Measurements from ENCODE around the gene GJC1. TPM values are rescaled to one million over a fixed set of nuclear protein-coding genes. Genes with fewer than 3 reads are reported as not detected.

The GJC1 gene
- total RNA-seq, 1 experiment from 2014 or later = 15.4 TPM

- no peak for DNase-seq
- Histone ChIP-seq H3K36me3 (peaks cover 49% of the 10 kb centered on the region), H3K9me3 (no peaks in the 10 kb centered on the region), H3K27me3 (no peaks in the 10 kb centered on the region), H3K4me3 (no peak overlapping the region)
These were observed 19.9 kb upstream of the GJC1 start for GRCh38 chr17:44850025-44850424.

GRCh38 chr17:44848961-44849489 lies 18.9 kb upstream of the GJC1 start:
- H3K27me3 ChIP-seq = no peaks in the 10 kb centered on the region
- no peak overlapping the region for H3K4me3 ChIP-seq
- no peak for DNase-seq
- no peaks in the 10 kb centered on the region for H3K9me3 ChIP-seq
- peaks cover 41% of the 10 kb centered on the region for H3K36me3 ChIP-seq

DNA sequence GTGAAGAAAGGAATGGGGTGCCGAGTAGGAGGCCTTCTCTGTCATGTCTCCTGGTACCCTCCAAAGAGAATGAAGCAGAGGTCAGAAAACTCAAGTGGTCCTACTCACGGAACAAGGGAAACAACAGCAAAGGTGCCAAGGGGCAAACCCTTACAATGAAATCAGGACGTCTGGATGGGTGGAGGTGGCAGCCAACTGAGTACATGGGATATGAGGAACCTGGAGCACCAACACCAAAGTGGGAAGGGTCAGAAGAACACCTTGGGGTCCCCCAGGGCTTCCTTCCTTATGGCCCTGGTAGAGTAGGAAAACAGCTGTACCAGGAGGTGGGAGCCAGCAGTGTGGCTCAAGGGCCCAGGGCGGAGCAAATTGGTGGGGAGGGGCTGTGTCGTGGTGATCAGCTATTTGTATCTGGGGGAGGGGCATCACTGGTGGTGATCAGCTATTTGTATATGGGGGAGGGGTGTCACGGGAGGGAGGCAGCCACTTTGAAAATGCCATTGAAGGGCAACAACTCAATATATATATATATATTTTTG lies 18.2 kb upstream of the GJC1 start:
- no peaks in the 10 kb centered on the region for H3K9me3 ChIP-seq
- H3K27me3 ChIP-seq = no peaks in the 10 kb centered on the region
- no peak overlapping the region for H3K4me3 ChIP-seq
- peaks cover 36% of the 10 kb centered on the region for H3K36me3 ChIP-seq
- no peak for DNase-seq

GRCh38 chr17:44847586-44847985 lies 17.5 kb upstream of the GJC1 start, which contains the start of gene HIGD1B:
TSS of gene HIGD1B (plus strand) at chr17:44847883. CDS start at chr17:44848153, 270 bp downstream.
- Histone ChIP-seq H3K27me3 (no peaks in the 10 kb centered on the region), H3K9me3 (no peaks in the 10 kb centered on the region), H3K4me3 (no peak within 1 kb of the TSS), H3K36me3 (peaks cover 29% of the 10 kb centered on the region)
- no peak for DNase-seq

GRCh38 chr17:44846206-44846605 lies 16.1 kb upstream of the GJC1 start:
- no peak overlapping the region for H3K4me3 ChIP-seq
- DNase-seq = no peak
- H3K27me3 ChIP-seq = no peaks in the 10 kb centered on the region
- peaks cover 20% of the 10 kb centered on the region for H3K36me3 ChIP-seq
- no peaks in the 10 kb centered on the region for H3K9me3 ChIP-seq

GRCh38 chr17:44844390-44844830 lies 14.3 kb upstream of the GJC1 start:
- Histone ChIP-seq H3K36me3 (peaks cover 5% of the 10 kb centered on the region; the same call in 1 of the 2 replicates), H3K27me3 (no peaks in the 10 kb centered on the region), H3K4me3 (no peak overlapping the region), H3K9me3 (no peaks in the 10 kb centered on the region)
- no peak for DNase-seq

DNA sequence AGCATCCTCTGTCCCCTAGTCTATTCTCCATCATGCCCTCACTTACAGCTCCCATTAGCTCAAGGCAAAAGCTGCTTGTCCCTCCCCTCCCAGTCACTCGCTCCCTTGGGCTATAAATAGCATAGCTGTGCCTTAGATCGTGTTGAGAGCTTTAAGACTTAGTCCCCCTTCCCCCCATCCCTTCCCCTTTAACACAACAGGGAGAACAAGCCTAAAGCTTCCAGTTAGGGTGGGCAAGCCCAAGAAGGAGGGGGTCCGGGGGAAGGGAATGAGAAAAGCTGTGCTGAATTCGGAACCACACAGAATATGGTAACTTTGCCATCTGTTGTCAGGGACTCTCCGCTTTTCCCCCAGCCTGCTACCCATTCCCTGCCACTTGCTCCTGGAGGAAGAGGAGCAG lies 12.7 kb upstream of the GJC1 start:
- no peak overlapping the region for H3K4me3 ChIP-seq
- no peak for DNase-seq
- no peaks in the 10 kb centered on the region for H3K9me3 ChIP-seq

GRCh38 chr17:44840936-44841335 lies 10.8 kb upstream of the GJC1 start:
- H3K4me3 ChIP-seq = no peak overlapping the region
- DNase-seq = no peak
- H3K9me3 ChIP-seq = no peaks in the 10 kb centered on the region
- H3K27me3 ChIP-seq = no peaks in the 10 kb centered on the region
- 0 out of 2 replicates have a peak, but pooled peaks cover 2% of the 10 kb centered on the region for H3K36me3 ChIP-seq

More for the DNA sequence above, 12.7 kb upstream of the GJC1 start:
- H3K36me3 ChIP-seq = 0 out of 2 replicates have a peak, but pooled peaks cover 2% of the 10 kb centered on the region
- H3K27me3 ChIP-seq = no peaks in the 10 kb centered on the region

DNA sequence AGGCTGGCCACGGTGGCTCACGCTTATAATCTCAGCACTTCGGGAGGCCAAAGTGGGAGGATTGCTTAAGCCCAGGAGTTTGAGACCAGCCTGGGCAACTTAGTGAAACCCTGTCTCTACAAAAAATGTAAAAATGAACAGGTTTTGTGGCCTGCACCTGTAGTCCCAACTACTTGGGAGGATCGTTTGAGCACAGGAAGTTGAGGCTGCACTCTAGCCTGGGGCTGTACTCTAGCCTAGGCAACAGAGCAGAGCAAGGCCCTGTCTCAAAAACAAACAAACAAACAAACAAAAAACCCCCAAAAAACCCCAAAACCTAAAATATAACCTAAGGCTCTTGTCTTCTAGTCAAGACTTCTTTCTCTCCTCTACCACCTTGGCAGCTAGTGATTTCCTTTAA lies 10.2 kb upstream of the GJC1 start:
- Histone ChIP-seq H3K27me3 (no peaks in the 10 kb centered on the region), H3K9me3 (no peaks in the 10 kb centered on the region), H3K4me3 (no peak overlapping the region), H3K36me3 (0 out of 2 replicates have a peak, but pooled peaks cover 2% of the 10 kb centered on the region)
- no peak for DNase-seq

DNA sequence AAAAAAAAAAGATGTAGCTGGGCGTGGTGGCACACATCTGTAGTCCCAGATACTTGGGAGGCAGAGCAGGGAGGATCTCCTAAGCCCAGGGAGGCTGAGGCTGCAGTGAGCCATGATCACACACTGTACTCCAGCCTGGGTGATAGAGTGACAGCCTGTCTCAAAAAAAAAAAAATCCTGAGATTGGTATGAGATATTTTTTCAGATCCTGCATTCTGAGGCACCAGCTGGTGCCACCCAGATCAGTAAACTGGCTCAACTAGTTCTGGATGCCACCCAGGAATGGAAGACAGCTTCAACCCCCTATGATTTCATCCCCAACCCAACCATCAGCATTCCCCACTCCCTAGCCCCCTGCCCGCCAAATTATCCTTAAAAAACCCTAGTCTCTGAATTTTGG lies 7.1 kb upstream of the GJC1 start:
- Histone ChIP-seq H3K36me3 (no peaks in the 10 kb centered on the region), H3K27me3 (no peaks in the 10 kb centered on the region), H3K4me3 (no peak overlapping the region), H3K9me3 (no peaks in the 10 kb centered on the region)
- no peak for DNase-seq

- H3K4me3 ChIP-seq = no peak overlapping the region
- DNase-seq = no peak
These were observed 2.7 kb upstream of the GJC1 start for GRCh38 chr17:44832805-44833204.

DNA sequence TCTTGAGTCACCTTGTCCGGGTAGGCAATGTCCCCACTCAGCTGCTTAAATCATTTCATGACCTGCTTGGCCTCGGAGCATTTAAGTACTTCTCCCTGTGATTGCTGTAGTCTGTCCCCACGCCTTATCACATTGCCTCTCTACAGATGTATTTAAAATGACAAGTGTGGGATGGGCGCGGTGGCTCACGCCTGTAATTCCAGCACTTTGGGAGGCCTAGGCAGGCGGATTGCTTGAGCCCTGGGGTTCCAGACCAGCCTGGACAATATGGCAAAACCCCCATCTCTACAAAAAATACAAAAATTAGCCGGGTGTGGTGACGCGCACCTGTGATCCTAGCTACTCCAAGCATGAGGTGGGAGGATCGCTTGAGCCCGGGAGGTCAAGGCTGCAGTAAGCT lies 1.3 kb upstream of the GJC1 start:
- no peak for DNase-seq
- Histone ChIP-seq H3K9me3 (no peaks in the 10 kb centered on the region; the same call in 1 of the 2 replicates), H3K4me3 (no peak overlapping the region), H3K36me3 (peaks cover 4% of the 10 kb centered on the region), H3K27me3 (no peaks in the 10 kb centered on the region)

More at GRCh38 chr17:44832805-44833204, 2.7 kb upstream of the GJC1 start:
- H3K36me3 ChIP-seq = no peaks in the 10 kb centered on the region
- H3K27me3 ChIP-seq = no peaks in the 10 kb centered on the region
- no peaks in the 10 kb centered on the region; the same call in 1 of the 2 replicates for H3K9me3 ChIP-seq

DNA sequence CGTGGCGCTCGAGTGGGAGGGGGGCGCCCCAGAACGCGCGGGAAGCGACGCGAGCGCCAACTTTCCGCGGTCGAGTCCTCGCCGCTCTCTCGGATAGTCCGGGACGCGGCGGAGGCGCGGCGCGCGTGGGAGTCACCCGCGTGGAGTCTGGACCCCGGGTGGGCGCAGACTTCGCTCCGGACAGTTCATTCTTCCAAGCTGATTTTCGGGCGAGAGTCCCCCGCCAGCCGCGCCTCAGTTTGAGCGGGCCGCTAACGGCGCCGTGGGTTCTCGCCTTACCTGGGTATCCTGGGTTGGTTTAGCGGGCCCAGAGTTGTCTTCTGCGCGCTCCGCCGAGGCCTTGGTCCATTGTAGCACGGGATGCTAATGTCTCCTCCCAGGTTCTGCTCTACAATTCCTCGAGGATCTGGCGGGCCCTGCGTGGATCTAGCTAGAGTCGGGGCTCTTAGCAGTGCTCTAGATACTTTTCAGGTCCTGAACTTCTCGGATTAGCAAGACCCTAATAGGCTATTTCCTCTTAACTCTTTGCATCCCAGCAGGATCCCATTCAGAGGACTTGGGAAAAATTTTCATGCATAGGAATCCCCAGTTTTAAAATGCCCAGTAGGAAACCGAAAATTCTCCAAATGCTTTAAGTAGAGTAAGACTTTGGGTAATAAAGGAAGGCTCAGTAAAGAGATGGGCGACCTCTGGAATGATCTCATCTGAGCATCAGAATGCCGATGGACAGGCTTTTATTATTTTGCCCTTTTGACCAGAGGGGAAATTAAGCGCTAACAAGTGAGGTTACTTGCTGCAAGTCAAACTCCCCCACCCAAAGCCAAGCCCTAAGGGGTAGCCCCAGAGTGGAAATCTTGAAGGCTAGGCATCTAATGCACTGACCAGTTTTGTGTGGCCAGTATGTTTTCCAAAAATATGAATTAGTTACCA lies 537 bp upstream of the GJC1 start:
- peak; percentile 45 for DNase-seq
- Histone ChIP-seq H3K36me3 (peaks cover 8% of the 10 kb centered on the region), H3K4me3 (peak overlapping the region; percentile 80), H3K27me3 (no peaks in the 10 kb centered on the region), H3K9me3 (no peaks in the 10 kb centered on the region; the same call in 1 of the 2 replicates)

GRCh38 chr17:44828919-44829522 lies 1.1 kb downstream of the GJC1 start:
- Histone ChIP-seq H3K27me3 (no peaks in the 10 kb centered on the region), H3K4me3 (peak overlapping the region; percentile 80), H3K9me3 (no peaks in the 10 kb centered on the region; the same call in 1 of the 2 replicates), H3K36me3 (peaks cover 12% of the 10 kb centered on the region)
- DNase-seq = no peak

DNA sequence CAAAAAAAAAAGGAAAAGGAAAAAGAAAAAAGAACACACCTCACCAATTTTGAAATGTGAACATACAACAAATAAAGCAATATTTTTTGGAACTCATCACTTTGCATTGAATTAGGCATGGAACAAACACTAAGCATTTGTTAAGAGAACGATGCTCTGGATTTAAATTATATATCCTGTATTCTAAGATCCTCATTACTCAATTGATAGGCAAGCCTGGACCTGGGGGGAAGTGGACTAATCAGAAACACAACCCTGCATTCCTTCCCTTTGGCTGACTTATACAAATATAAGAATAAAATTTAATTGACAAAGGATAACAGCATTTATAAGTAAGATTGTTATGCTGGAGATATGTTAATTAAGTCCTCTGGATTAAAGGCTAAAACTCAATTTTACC lies 2.2 kb downstream of the GJC1 start:
- Histone ChIP-seq H3K9me3 (no peaks in the 10 kb centered on the region; the same call in 1 of the 2 replicates), H3K36me3 (peaks cover 16% of the 10 kb centered on the region)

DNA sequence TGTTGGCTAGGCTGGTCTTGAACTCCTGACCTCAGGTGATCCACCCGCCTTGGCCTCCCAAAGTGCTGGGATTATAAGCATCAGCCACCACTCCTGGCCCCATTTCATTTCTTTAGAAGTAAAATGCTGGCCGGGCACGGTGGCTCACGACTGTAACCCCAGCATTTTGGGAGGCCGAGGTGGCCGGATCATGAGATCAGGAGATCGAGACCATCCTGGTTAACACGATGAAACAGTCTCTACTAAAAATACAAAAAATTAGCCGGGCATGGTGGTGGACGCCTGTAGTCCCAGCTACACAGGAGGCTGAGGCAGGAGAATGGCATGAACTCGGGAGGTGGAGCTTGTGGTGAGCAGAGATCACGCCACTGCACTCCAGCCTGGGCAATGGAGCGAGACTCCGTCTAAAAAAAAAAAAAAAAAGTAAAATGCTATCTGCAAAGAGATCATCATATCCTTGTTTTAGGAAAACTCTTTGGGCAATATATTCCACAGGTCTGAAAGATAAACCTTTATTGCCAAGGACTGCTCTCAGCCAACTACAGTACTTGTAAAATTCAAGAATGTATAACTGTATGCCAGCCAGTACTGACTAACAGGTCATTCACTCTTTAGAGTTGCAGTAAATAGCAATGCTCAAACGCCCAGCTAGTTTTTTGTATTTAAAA lies 3.8 kb downstream of the GJC1 start:
- H3K4me3 ChIP-seq = peak overlapping the region; percentile 4; the same call in 1 of the 2 replicates
- peaks cover 16% of the 10 kb centered on the region for H3K36me3 ChIP-seq
- H3K9me3 ChIP-seq = no peaks in the 10 kb centered on the region; the same call in 1 of the 2 replicates
- peak; percentile 85 for DNase-seq
- no peaks in the 10 kb centered on the region for H3K27me3 ChIP-seq

More for the DNA sequence above, 2.2 kb downstream of the GJC1 start:
- no peaks in the 10 kb centered on the region for H3K27me3 ChIP-seq
- DNase-seq = no peak
- H3K4me3 ChIP-seq = peak overlapping the region; percentile 80
